Chondrocyte (in vitro differentiated cells): ENCODE results near the gene HLTF. TPM values are rescaled to one million over a fixed set of nuclear protein-coding genes. Genes with fewer than 3 reads are reported as not detected.
A peak's percentile ranks its signal among the peaks of the same experiment; 100 is the strongest.

ENCODE experiments used
- DNase-seq: peaks from one replicate; pipeline ENCODE4 v3.0.0; 2021; ENCODE audit warnings: mixed read lengths, low spot score
- H3K27ac Mint-ChIP-seq: one replicate; pipeline ENCODE4 v1.8.0; 2021; ENCODE audit warnings: mild to moderate bottlenecking, moderate library complexity, mixed read lengths; ENCODE audit not compliant: unreplicated experiment
- H3K27me3 Mint-ChIP-seq: 2 replicates; pipeline ENCODE4 v1.8.0; 2021; ENCODE audit warnings: low read depth, mixed read lengths
- H3K36me3 Mint-ChIP-seq: 2 replicates; pipeline ENCODE4 v1.8.0; 2021; ENCODE audit warnings: low read depth, mixed read lengths
- H3K4me1 Mint-ChIP-seq: 2 replicates; pipeline ENCODE4 v1.8.0; 2021; ENCODE audit warnings: low read depth, mild to moderate bottlenecking, mixed read lengths
- H3K4me3 Mint-ChIP-seq: one replicate; pipeline ENCODE4 v1.8.0; 2021; ENCODE audit warnings: mild to moderate bottlenecking, moderate library complexity, mixed read lengths; ENCODE audit not compliant: unreplicated experiment
- H3K9me3 Mint-ChIP-seq: 2 replicates; pipeline ENCODE4 v1.8.0; 2021; ENCODE audit warnings: low read depth, mixed read lengths
- total RNA-seq: library from RNA; stranded (reverse); gene quantifications from 3 replicates; pipeline ENCODE4 v1.2.1, GENCODE V29; 2021
- TF ChIP-seq, protein P1 (sequence below): fragments of 200-600 bp; sonication (generic); IDR thresholded peaks from 2 replicates; pipeline ENCODE4 v1.5.0; 2021; ENCODE audit warnings: antibody characterized with exemption, mild to moderate bottlenecking, moderate library complexity

Gene HLTF
- total RNA-seq, 1 donor from 2014 or later: 30.9 TPM

DNA sequence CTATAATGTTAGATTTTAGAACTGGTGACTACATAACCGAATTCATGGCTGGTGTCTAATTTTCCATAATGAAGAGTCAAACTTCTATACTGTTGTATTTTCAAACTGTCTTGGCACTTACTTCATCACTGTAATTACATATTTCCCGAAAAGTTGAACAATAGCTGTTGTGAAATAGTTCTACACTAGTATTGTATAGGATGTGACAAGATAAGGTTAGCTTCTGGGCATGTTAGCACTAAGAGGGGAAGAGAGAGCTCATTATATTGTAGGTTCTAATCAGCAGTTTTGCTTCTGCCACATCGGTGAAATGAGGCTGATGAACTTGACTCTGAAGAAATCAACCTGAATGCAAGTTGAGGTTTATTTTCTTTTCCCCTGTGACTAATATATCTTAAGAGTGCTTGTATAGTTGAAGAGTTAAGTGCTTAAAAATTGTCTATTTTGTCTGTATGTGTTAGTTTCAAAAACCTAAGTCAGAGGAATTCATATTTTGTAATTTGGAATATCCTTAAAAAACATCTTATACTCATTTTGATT, 86.1 kb downstream of the HLTF start:
- Mint-ChIP-seq H3K4me1 (peaks cover 20% of the 10 kb centered on the region), H3K36me3 (peaks cover 24% of the 10 kb centered on the region), H3K27me3 (no peaks in the 10 kb centered on the region), H3K4me3 (no peak overlapping the region), H3K9me3 (no peaks in the 10 kb centered on the region), H3K27ac (no peak overlapping the region)
- TF ChIP-seq, protein P1, sequence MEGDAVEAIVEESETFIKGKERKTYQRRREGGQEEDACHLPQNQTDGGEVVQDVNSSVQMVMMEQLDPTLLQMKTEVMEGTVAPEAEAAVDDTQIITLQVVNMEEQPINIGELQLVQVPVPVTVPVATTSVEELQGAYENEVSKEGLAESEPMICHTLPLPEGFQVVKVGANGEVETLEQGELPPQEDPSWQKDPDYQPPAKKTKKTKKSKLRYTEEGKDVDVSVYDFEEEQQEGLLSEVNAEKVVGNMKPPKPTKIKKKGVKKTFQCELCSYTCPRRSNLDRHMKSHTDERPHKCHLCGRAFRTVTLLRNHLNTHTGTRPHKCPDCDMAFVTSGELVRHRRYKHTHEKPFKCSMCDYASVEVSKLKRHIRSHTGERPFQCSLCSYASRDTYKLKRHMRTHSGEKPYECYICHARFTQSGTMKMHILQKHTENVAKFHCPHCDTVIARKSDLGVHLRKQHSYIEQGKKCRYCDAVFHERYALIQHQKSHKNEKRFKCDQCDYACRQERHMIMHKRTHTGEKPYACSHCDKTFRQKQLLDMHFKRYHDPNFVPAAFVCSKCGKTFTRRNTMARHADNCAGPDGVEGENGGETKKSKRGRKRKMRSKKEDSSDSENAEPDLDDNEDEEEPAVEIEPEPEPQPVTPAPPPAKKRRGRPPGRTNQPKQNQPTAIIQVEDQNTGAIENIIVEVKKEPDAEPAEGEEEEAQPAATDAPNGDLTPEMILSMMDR: no peak
- no peak for DNase-seq

DNA sequence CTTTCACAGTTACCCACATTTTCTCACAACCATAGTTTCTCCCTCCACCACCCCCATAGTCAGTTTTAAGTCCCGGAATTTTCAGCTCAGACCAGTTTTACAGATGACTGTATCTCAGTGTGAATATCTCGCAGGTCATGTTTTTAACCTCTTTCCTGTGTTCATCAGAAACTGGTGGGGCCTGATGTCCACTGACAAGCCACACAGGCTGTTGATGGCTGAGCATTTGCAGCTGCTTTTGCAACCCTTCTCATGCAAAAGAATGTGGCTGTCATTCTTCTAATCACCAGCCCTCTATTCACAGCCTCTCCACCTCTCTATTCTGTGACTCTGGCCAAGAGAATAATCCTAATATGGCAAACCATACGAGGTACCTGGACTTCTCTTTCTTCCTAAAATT, 86.5 kb downstream of the HLTF start:
- H3K27me3 Mint-ChIP-seq: no peaks in the 10 kb centered on the region
- peaks cover 25% of the 10 kb centered on the region for H3K36me3 Mint-ChIP-seq
- H3K27ac Mint-ChIP-seq: peak overlapping the region; percentile 2
- TF ChIP-seq, protein P1: no peak
- H3K9me3 Mint-ChIP-seq: no peaks in the 10 kb centered on the region
- DNase-seq: no peak
- H3K4me1 Mint-ChIP-seq: peaks cover 19% of the 10 kb centered on the region
- no peak overlapping the region for H3K4me3 Mint-ChIP-seq

DNA sequence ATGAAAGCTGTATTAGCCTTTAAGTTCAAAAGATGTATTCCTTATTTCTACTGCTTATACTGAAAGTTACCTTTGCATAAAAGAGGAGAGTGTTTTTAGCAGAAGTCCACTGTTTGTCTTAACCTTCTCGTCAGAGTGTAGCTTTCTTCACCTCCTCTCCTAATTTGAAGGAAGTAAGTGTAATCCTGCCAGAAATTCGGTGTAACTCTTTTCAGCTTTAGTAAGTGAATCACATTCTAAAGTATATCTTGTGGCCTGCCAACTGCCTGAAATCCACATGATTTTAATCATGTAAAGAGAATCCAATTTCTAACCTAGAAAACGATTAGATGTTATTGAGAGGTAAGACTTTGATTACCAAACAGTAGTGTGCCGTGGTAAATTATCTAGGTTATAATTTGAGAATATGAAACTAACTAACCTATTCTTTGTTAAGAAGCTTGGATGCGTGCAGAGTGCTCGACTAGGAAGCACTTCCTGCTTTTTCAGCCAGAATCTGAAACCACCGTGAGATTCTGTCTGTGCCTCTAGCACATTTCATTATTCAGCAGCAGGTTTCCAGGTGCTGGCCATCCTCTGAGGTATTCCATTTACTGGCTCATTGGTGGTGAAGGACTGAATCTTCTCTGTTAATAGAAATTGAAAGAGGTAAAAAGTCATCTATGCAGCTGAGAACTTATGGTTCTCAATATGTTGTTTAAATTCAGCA, 87.5 kb downstream of the HLTF start:
- Mint-ChIP-seq H3K9me3 (no peaks in the 10 kb centered on the region), H3K27ac (peak overlapping the region; percentile 51), H3K4me1 (peaks cover 15% of the 10 kb centered on the region), H3K27me3 (no peaks in the 10 kb centered on the region), H3K4me3 (no peak overlapping the region), H3K36me3 (peaks cover 25% of the 10 kb centered on the region)
- DNase-seq: no peak
- TF ChIP-seq, protein P1: no peak

DNA sequence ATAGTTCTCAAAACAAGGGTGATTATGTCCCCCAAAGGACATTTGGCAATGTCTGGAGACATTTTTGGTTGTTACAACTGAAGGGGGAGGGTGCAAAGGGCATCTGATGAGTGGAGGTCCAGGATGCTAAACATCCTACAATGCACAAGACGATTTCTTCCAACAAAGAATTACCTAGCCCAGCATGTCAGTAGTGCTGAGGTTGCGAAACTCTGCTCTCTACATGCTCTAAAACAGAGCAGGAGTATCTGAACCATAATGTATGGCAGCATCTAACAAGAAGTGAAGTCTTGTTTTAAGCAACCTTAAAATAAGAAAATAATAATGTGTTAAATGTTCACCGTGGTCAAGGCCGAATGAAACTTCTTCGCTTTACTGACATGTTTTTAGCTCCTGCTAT, 88.0 kb downstream of the HLTF start:
- Mint-ChIP-seq H3K4me3 (no peak overlapping the region), H3K36me3 (peaks cover 25% of the 10 kb centered on the region), H3K4me1 (peaks cover 21% of the 10 kb centered on the region), H3K27ac (no peak overlapping the region), H3K27me3 (no peaks in the 10 kb centered on the region), H3K9me3 (no peaks in the 10 kb centered on the region)
- TF ChIP-seq, protein P1: no peak
- no peak for DNase-seq

DNA sequence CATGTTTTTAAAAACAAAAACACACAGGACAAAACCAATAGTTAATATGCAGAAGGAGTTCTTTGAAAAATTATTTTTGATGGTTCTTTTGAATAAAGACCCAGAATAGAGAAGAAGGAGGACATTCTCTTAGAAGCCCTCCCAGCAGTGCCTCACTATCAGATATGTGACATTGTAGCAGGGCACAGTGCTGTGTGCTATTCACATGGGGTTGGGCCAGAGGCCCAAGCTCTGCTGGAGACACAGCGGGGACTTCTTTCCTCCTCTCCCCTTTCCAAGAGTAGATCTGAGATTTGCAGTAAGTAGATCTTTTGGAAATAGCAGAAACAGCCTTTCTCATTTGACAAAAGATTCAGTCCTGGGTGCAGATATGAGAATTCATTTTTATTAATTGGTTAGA, 88.7 kb downstream of the HLTF start:
- Mint-ChIP-seq H3K9me3 (no peaks in the 10 kb centered on the region), H3K27ac (no peak overlapping the region), H3K4me1 (peaks cover 27% of the 10 kb centered on the region), H3K4me3 (no peak overlapping the region), H3K27me3 (no peaks in the 10 kb centered on the region), H3K36me3 (peaks cover 25% of the 10 kb centered on the region)
- no peak for DNase-seq
- TF ChIP-seq, protein P1: no peak
